C4-2B (cell line): Measurements from ENCODE around the gene NUDT4.

Source experiments
- ZFX ChIP-seq: fragments of 450-650 bp; IDR thresholded peaks from 2 replicates; pipeline ENCODE4 v1.6.1; 2017
- TF ChIP-seq, protein P1 (sequence below): fragments of 450-650 bp; conservative IDR thresholded peaks from 2 replicates; pipeline ENCODE4 v1.5.1; 2017; ENCODE audit warnings: mild to moderate bottlenecking

DNA sequence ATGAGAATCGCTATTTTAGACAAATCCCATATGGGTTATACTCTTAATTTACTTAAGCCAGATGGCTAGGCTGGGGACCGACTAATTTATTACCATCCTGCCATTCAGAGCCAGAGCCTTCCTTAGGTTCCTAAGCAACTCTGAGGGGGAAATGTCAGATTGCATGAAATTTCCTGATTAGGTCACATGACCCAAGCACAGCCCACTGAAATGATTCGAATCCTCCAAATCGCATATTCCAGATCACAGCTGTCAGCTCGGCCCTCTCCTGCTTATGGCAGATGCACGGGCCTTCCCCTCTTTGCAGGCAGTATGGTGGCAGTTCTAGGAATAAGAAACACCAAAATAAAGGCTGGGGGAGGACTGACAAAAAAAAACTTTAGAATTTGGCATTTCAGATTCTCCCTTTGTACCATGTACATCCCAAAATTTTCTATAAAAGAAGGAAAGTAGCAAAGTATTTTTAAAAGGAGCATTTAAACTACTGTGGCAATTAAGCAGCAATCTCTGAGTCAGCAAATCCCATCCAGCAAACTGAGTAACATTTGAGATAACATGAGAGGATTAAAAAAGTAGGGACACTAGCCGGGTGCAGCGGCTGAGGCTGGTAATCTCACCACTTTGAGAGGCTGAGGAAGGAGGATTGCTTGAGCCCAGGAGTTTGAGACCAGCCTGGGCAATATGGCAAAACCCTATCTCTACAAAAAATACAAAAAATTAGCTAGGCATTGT is 30.5 kb upstream of the NUDT4 start:
- TF ChIP-seq, protein P1, sequence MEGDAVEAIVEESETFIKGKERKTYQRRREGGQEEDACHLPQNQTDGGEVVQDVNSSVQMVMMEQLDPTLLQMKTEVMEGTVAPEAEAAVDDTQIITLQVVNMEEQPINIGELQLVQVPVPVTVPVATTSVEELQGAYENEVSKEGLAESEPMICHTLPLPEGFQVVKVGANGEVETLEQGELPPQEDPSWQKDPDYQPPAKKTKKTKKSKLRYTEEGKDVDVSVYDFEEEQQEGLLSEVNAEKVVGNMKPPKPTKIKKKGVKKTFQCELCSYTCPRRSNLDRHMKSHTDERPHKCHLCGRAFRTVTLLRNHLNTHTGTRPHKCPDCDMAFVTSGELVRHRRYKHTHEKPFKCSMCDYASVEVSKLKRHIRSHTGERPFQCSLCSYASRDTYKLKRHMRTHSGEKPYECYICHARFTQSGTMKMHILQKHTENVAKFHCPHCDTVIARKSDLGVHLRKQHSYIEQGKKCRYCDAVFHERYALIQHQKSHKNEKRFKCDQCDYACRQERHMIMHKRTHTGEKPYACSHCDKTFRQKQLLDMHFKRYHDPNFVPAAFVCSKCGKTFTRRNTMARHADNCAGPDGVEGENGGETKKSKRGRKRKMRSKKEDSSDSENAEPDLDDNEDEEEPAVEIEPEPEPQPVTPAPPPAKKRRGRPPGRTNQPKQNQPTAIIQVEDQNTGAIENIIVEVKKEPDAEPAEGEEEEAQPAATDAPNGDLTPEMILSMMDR, result no peak
- TF ChIP-seq ZFX, result no peak
